Liver (tissue), 9 donors: ENCODE measurements around the gene ZPBP2. TPM values are rescaled to one million over a fixed set of nuclear protein-coding genes. Genes with fewer than 3 reads are reported as not detected.

Experiments
- DNase-seq: peaks from one replicate; pipeline ENCODE4 v3.0.0-alpha.2; 2017; ENCODE audit warnings: low spot score
- H3K27ac ChIP-seq, 2 donors: one replicate each; pipeline ENCODE4 v1.7.0; 2013; ENCODE audit warnings: inconsistent platforms in 2 of 2, low read length in 2 of 2, control low read depth in 1 of 2, low read depth in 1 of 2, mild to moderate bottlenecking in 1 of 2
- H3K27me3 ChIP-seq, 4 donors: one replicate each; pipeline versions ENCODE4 v1.6.1 to v1.7.0; 2013; ENCODE audit warnings: low read length in 3 of 4, inconsistent platforms in 1 of 4, mild to moderate bottlenecking in 1 of 4, moderate library complexity in 1 of 4; ENCODE audit not compliant: control insufficient read depth in 4 of 4, insufficient read depth in 4 of 4
- H3K36me3 ChIP-seq, 4 donors: one replicate each; pipeline versions ENCODE4 v1.6.1 to v1.7.0; 2013; ENCODE audit warnings: low read length in 3 of 4, mild to moderate bottlenecking in 3 of 4, low read depth in 1 of 4, moderate library complexity in 1 of 4; ENCODE audit not compliant: control insufficient read depth in 4 of 4, insufficient read depth in 3 of 4
- H3K4me1 ChIP-seq, 4 donors: one replicate each; pipeline versions ENCODE4 v1.6.1 to v1.7.0; 2013; ENCODE audit warnings: low read length in 3 of 4, mild to moderate bottlenecking in 3 of 4, moderate library complexity in 1 of 4; ENCODE audit not compliant: control insufficient read depth in 4 of 4, insufficient read depth in 4 of 4
- H3K4me3 ChIP-seq, 3 donors: one replicate each; pipeline versions ENCODE4 v1.6.1 to v1.7.0; 2013; ENCODE audit warnings: low read length in 3 of 3, control low read depth in 1 of 3, low read depth in 1 of 3, mild to moderate bottlenecking in 1 of 3
- H3K9ac ChIP-seq, 2 donors: one replicate each; pipeline ENCODE4 v1.7.0; 2013; ENCODE audit warnings: low read length in 2 of 2, mild to moderate bottlenecking in 2 of 2, moderate library complexity in 2 of 2, control low read depth in 1 of 2, low read depth in 1 of 2
- H3K9me3 ChIP-seq, 4 donors: one replicate each; pipeline versions ENCODE4 v1.6.1 to v1.7.0; 2013; ENCODE audit warnings: low read length in 3 of 4; ENCODE audit not compliant: control insufficient read depth in 4 of 4
- ATF3 ChIP-seq: IDR thresholded peaks from 2 replicates; pipeline ENCODE4 v1.6.1; 2016; ENCODE audit warnings: antibody characterized with exemption
- CTCF ChIP-seq: fragments of 150-350 bp; IDR thresholded peaks from 2 replicates; pipeline ENCODE4 v1.5.1; 2017; ENCODE audit warnings: improper control_type of control experiment, low read depth, low read length; ENCODE audit not compliant: missing input control
- EGR1 ChIP-seq, 2 donors: IDR thresholded peaks; 2 replicates each; pipeline ENCODE4 v1.6.1; 2016 to 2018; ENCODE audit warnings: antibody characterized with exemption in 2 of 2, low read depth in 2 of 2
- FOXA1 ChIP-seq: IDR thresholded peaks from 2 replicates; pipeline ENCODE4 v1.6.1; 2016; ENCODE audit warnings: antibody characterized with exemption
- FOXA2 ChIP-seq: IDR thresholded peaks from 2 replicates; pipeline ENCODE4 v1.6.1; 2016; ENCODE audit warnings: antibody characterized with exemption
- GABPA ChIP-seq, 2 donors: IDR thresholded peaks in 1 of 2; conservative IDR thresholded peaks in 1 of 2; 2 replicates each; pipeline ENCODE4 v1.6.1; 2016; ENCODE audit warnings: antibody characterized with exemption in 2 of 2, mild to moderate bottlenecking in 1 of 2, moderate library complexity in 1 of 2
- HNF4A ChIP-seq, 2 donors: conservative IDR thresholded peaks; 2 replicates each; pipeline ENCODE4 v1.6.1; 2016; ENCODE audit warnings: antibody characterized with exemption in 2 of 2, mild to moderate bottlenecking in 2 of 2
- HNF4G ChIP-seq: IDR thresholded peaks from 2 replicates; pipeline ENCODE4 v1.6.1; 2016; ENCODE audit warnings: antibody characterized with exemption
- JUND ChIP-seq, 2 donors: IDR thresholded peaks; 2 replicates each; pipeline ENCODE4 v1.6.1; 2016; ENCODE audit warnings: antibody characterized with exemption in 2 of 2
- MAX ChIP-seq: IDR thresholded peaks from 2 replicates; pipeline ENCODE4 v1.6.1; 2016; ENCODE audit warnings: antibody characterized with exemption
- RAD21 ChIP-seq, 2 donors: IDR thresholded peaks; 2 replicates each; pipeline ENCODE4 v1.6.1; 2016; ENCODE audit warnings: antibody characterized with exemption in 2 of 2, mild to moderate bottlenecking in 2 of 2
- REST ChIP-seq: IDR thresholded peaks from 2 replicates; pipeline ENCODE4 v1.6.1; 2016; ENCODE audit warnings: antibody characterized with exemption, mild to moderate bottlenecking
- RXRA ChIP-seq, 2 donors: IDR thresholded peaks; 2 replicates each; pipeline ENCODE4 v1.6.1; 2017 to 2018; ENCODE audit warnings: antibody characterized with exemption in 2 of 2, mild to moderate bottlenecking in 1 of 2
- SP1 ChIP-seq: IDR thresholded peaks from 2 replicates; pipeline ENCODE4 v1.6.1; 2018; ENCODE audit warnings: antibody characterized with exemption, mild to moderate bottlenecking
- TAF1 ChIP-seq: conservative IDR thresholded peaks from 2 replicates; pipeline ENCODE4 v1.6.1; 2016; ENCODE audit warnings: antibody characterized with exemption, mild to moderate bottlenecking
- YY1 ChIP-seq: IDR thresholded peaks from 2 replicates; pipeline ENCODE4 v1.6.1; 2016; ENCODE audit warnings: antibody characterized with exemption, mild to moderate bottlenecking
- ZBTB33 ChIP-seq: IDR thresholded peaks from 2 replicates; pipeline ENCODE4 v1.6.1; 2016; ENCODE audit warnings: antibody characterized with exemption
- WGBS: extraction: QIAGEN DNeasy Blood & Tissue Kit; methylation state at CpG from one replicate; pipeline ENCODE4 v1.1.7; 2013; 5-methylcytosine and 5-hydroxymethylcytosine counted together
- polyA plus RNA-seq, 2 donors: library from polyadenylated mRNA; stranded (reverse) in 1 of 2; unstranded in 1 of 2; fragments of 200-250 nt in 1 of 2; fragments of >200 nt in 1 of 2; fragmentation: Nextera tagmentation in 1 of 2; extraction: Ambion mirVana in 1 of 2; gene quantifications; one replicate each; pipeline versions ENCODE4 v1.2.1 to v1.2.3, GENCODE V29; 2013 to 2015
- total RNA-seq, 2 donors: library from RNA; depleted of rRNA; stranded (reverse); fragments of >200 nt; gene quantifications; one replicate each; pipeline ENCODE4 v1.2.3, GENCODE V29; 2014
- donor health status: healthy.
- donor health status: healthy.
- donor health status: healthy.
- donor health status: healthy.
- donor health status: healthy.

Gene ZPBP2
- total and polyA plus RNA-seq, 4 donors, result not detected

- Histone ChIP-seq H3K27ac (no peak overlapping the region), H3K9me3 (no peaks in the 10 kb centered on the region), H3K4me1 (peaks cover 0 to 15% (median 6%) of the 10 kb centered on the region in 4 donors), H3K36me3 (peaks cover 0 to 20% (median 11%) of the 10 kb centered on the region in 4 donors), H3K9ac (no peak overlapping the region), H3K4me3 (no peak overlapping the region), H3K27me3 (no peaks in the 10 kb centered on the region)
- no peak for DNase-seq
- 92% methylated on average over 4 of the region's 4 CpGs for WGBS
- TF ChIP-seq GABPA (IDR thresholded peaks at IDR 0.05 in 1 of 2, conservative IDR thresholded peaks at IDR 0.05 in 1 of 2) (no peak), FOXA2 (no peak), HNF4A (conservative IDR thresholded peaks at IDR 0.05) (no peak), ZBTB33 (no peak), RAD21 (IDR thresholded peaks at IDR 0.05) (no peak), SP1 (no peak), MAX (no peak), JUND (IDR thresholded peaks at IDR 0.05) (no peak), REST (no peak), EGR1 (IDR thresholded peaks at IDR 0.05; ENCODE audit: low read depth in 2 of 2) (no peak), FOXA1 (no peak), HNF4G (no peak), CTCF (no peak), ATF3 (no peak), RXRA (IDR thresholded peaks at IDR 0.05) (no peak)
These were observed 35.3 kb downstream of the ZPBP2 start for GRCh38 chr17:39903158-39903884.

- H3K27me3 ChIP-seq, result no peaks in the 10 kb centered on the region
- H3K9me3 ChIP-seq, result no peaks in the 10 kb centered on the region
- peaks cover 0 to 15% (median 6%) of the 10 kb centered on the region in 4 donors for H3K4me1 ChIP-seq
- peaks cover 2 to 25% (median 17%) of the 10 kb centered on the region in 4 donors for H3K36me3 ChIP-seq
- TF ChIP-seq YY1 (peak; percentile 18), TAF1 (no peak)
- 67% methylated on average over 3 of the region's 3 CpGs for WGBS
- H3K9ac ChIP-seq, result no peak overlapping the region
- no peak overlapping the region for H3K27ac ChIP-seq
- no peak overlapping the region for H3K4me3 ChIP-seq
- DNase-seq, result no peak
These were observed 36.9 kb downstream of the ZPBP2 start for GRCh38 chr17:39904990-39905288.
